Calu3 (cell line): Measurements from ENCODE around the gene ZNF689. TPM values are rescaled to one million over a fixed set of nuclear protein-coding genes. Genes with fewer than 3 reads are reported as not detected.

Source experiments
- BruUV-seq: library from RNA; stranded (reverse); fragments of 400-500 nt; replicated peaks from 2 replicates; lab custom pipeline; 2021; lab: Mats Ljungman, UMichigan
- CTCF ChIA-PET: fragments of 300-600 bp; sonication (Branson Sonifier 250); formaldehyde crosslinking; loops from one replicate; lab custom pipeline; 2022; ENCODE audit warnings: antibody characterized with exemption; lab: Charles Lee
- DNase-seq: peaks from one replicate; pipeline ENCODE4 v3.0.0; 2022
- H3K27ac Mint-ChIP-seq: one replicate; pipeline ENCODE4 v1.8.0; 2022; ENCODE audit warnings: mixed read lengths; ENCODE audit not compliant: unreplicated experiment
- H3K27me3 Mint-ChIP-seq: one replicate; pipeline ENCODE4 v1.8.0; 2022; ENCODE audit warnings: mixed read lengths; ENCODE audit not compliant: unreplicated experiment
- H3K36me3 Mint-ChIP-seq: one replicate; pipeline ENCODE4 v1.8.0; 2022; ENCODE audit warnings: mild to moderate bottlenecking, moderate library complexity, mixed read lengths; ENCODE audit not compliant: insufficient read depth, unreplicated experiment
- H3K4me1 Mint-ChIP-seq: one replicate; pipeline ENCODE4 v1.8.0; 2022; ENCODE audit warnings: mild to moderate bottlenecking, low read depth, mixed read lengths; ENCODE audit not compliant: unreplicated experiment
- H3K4me3 Mint-ChIP-seq: one replicate; pipeline ENCODE4 v1.8.0; 2022; ENCODE audit warnings: mild to moderate bottlenecking, low read depth, moderate library complexity, mixed read lengths; ENCODE audit not compliant: unreplicated experiment
- H3K9me3 Mint-ChIP-seq: one replicate; pipeline ENCODE4 v1.8.0; 2022; ENCODE audit warnings: low read depth, mixed read lengths; ENCODE audit not compliant: unreplicated experiment
- intact Hi-C: fragments of 100-400 bp; cut with micrococcal nuclease; formaldehyde crosslinking; loops from one replicate; pipeline ENCODE4 v1.10.0; 2022; ENCODE audit not compliant: unreplicated experiment
- total RNA-seq: library from RNA; stranded (reverse); gene quantifications from 2 replicates; pipeline ENCODE4 v1.2.3, GENCODE V29; 2022
- TF ChIP-seq, protein P1 (sequence below): fragments of 200-600 bp; IDR thresholded peaks from one replicate; pipeline ENCODE4 v1.8.0; 2022; ENCODE audit warnings: antibody characterized with exemption; ENCODE audit not compliant: unreplicated experiment

Gene ZNF689
- total RNA-seq, 1 experiment from 2014 or later, result 10.4 TPM

DNA sequence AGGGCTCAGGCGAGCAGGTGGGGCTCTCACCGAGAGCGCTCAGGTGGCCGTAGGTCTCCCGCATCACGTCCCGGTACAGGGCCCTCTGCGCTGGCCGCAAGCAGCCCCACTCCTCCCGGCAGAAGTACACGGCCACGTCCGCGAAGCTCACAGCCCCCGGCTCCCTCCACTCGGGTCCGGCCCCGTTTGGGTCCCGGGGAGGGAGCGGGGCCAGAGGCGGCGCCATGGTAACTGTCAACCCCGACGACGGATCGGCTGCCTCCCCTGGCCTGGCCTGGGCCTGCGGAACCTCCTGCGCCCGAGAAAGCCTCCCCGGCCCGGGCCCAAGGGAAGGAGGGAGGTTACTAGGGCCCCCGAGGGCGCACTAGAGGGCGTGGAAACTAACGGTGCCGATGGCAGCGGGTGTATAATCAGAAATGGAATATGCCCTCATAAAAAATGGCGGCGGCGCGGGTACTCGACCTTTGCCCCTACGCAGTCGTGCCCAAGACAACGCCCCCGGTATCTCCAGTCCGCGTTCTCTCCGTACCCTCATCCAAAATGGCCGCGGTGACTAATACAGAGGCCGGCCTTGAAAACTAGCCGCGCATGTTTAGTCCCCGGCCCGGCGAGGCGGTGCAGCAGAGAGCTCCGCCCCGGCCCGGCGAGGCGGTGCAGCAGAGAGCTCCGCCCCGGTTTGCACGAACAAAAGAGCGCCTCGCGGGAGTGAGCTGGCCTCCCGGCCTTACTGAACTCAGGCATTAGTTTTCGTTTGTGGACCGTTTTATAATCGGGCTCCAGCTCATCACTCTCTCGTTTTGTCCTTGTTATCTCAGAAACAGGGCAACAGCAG lies 52.0 kb downstream of the ZNF689 start, which contains the start of gene ZNF764:
Gene ZNF764 (minus strand): TSS at position 418 of the 832 bp plus-strand sequence. CDS start 192 bp downstream, at position 226.
- Mint-ChIP-seq H3K27me3 (no peaks in the 10 kb centered on the region), H3K4me1 (peaks cover 20% of the 10 kb centered on the region), H3K4me3 (peak within 1 kb of the TSS; percentile 90), H3K27ac (peak within 1 kb of the TSS; percentile 79), H3K36me3 (peaks cover 60% of the 10 kb centered on the region), H3K9me3 (no peaks in the 10 kb centered on the region)
- BruUV-seq, result no TSS peak
- peak; percentile 98 for DNase-seq
- CTCF ChIA-PET, result interaction anchor here (0.5 to 1.9 kb wide), 17 partner anchors 12 to 651 kb away, joined by 3 to 23 read pairs (median 3); partner anchors contain the start of genes DCTPP1, ZNF48, ZNF688 and ZNF689
- TF ChIP-seq, protein P1, sequence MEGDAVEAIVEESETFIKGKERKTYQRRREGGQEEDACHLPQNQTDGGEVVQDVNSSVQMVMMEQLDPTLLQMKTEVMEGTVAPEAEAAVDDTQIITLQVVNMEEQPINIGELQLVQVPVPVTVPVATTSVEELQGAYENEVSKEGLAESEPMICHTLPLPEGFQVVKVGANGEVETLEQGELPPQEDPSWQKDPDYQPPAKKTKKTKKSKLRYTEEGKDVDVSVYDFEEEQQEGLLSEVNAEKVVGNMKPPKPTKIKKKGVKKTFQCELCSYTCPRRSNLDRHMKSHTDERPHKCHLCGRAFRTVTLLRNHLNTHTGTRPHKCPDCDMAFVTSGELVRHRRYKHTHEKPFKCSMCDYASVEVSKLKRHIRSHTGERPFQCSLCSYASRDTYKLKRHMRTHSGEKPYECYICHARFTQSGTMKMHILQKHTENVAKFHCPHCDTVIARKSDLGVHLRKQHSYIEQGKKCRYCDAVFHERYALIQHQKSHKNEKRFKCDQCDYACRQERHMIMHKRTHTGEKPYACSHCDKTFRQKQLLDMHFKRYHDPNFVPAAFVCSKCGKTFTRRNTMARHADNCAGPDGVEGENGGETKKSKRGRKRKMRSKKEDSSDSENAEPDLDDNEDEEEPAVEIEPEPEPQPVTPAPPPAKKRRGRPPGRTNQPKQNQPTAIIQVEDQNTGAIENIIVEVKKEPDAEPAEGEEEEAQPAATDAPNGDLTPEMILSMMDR, result no peak
- intact Hi-C loops, result loop anchor here (1.0 kb wide), 1 partner anchor 13 kb away; the partner anchor contains the start of gene ZNF688

DNA sequence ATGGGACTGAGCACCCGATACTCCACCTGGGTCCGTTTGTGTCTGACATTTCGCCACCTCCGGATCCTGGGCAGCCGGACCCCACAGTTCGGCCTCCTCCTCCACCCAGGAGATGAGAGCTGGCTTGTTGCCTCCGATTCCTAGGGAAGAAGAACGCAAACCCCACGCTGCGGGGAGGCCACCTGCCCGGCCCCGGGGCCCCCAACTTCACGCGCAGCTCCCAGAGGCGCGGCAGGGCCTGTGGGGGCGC lies 52.6 kb downstream of the ZNF689 start:
- Mint-ChIP-seq H3K9me3 (no peaks in the 10 kb centered on the region), H3K4me3 (peak overlapping the region; percentile 90), H3K27ac (peak overlapping the region; percentile 79), H3K4me1 (peaks cover 20% of the 10 kb centered on the region), H3K36me3 (peaks cover 60% of the 10 kb centered on the region), H3K27me3 (no peaks in the 10 kb centered on the region)
- no peak for DNase-seq
- TSS peak; percentile 32 for BruUV-seq
- CTCF ChIA-PET, result interaction anchor here (0.9 to 1.9 kb wide), 7 partner anchors 11 to 128 kb away, joined by 3 to 23 read pairs (median 3); partner anchors contain the start of genes DCTPP1 and ZNF688
- TF ChIP-seq, protein P1, result no peak
- intact Hi-C loops, result no loop called here

DNA sequence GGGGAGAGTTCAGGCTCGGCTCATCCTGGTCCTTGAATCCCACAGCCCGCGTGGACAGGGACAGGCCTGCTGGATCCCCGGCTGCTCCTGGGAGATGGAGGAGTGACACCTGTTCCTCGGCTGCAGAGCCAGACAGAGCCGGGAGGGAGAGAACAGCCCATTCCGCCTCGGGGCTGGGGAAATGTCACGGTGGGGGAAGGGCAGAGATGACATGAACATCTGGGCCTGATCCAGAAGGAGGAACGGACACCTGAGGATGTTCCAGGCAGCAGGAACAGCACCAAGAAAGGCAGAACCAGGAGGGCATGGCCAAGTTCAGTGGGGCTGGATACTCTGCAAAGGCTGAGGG lies 54.1 kb downstream of the ZNF689 start:
- peaks cover 17% of the 10 kb centered on the region for H3K4me1 Mint-ChIP-seq
- H3K4me3 Mint-ChIP-seq, result peak overlapping the region; percentile 90
- CTCF ChIA-PET, result no interaction called here
- TF ChIP-seq, protein P1, result no peak
- no peak overlapping the region for H3K27ac Mint-ChIP-seq
- no peaks in the 10 kb centered on the region for H3K27me3 Mint-ChIP-seq
- DNase-seq, result no peak
- intact Hi-C loops, result no loop called here
- H3K36me3 Mint-ChIP-seq, result peaks cover 52% of the 10 kb centered on the region
- H3K9me3 Mint-ChIP-seq, result no peaks in the 10 kb centered on the region
- BruUV-seq, result no TSS peak

DNA sequence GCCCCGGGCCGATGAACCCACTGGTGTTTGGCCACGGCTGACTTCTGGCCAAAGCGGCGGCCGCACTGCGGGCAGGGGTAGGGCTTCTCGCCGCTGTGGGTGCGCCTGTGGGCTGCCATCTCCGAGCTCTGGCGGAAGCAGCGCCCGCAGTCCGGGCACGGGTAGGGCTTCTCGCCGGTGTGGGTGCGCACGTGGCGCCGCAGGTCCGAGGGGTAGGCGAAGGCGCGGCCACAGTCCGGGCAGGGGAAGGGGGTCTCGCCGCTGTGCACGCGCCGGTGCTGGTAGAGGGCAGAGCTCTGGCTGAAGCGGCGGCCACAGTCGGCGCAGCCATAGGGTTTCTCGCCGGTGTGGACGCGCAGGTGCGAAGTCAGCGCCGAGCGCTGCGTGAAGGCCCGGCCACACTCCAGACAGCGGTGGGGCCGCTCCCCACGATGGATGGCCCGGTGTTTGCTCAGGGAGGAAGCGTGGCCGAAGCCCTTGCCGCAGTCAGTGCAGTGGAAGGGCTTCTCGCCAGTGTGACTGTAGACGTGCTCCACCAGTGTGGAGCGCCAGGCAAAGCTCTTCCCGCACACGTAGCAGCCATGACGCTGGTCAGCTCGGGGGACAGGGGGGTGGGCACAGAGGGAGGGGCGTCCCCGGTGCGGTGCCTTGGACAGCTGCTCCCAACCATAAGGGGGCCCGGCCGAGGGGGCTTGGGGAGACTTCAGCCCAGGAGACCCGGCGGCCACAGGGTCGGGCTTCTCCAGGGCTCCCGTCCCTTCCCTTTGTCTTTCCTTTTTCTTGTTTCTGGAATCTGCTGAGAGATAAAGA lies 54.7 kb downstream of the ZNF689 start:
- no TSS peak for BruUV-seq
- H3K4me3 Mint-ChIP-seq, result peak overlapping the region; percentile 90
- no peak overlapping the region for H3K27ac Mint-ChIP-seq
- DNase-seq, result no peak
- TF ChIP-seq, protein P1, result no peak
- H3K9me3 Mint-ChIP-seq, result no peaks in the 10 kb centered on the region
- CTCF ChIA-PET, result no interaction called here
- peaks cover 13% of the 10 kb centered on the region for H3K4me1 Mint-ChIP-seq
- H3K36me3 Mint-ChIP-seq, result peaks cover 50% of the 10 kb centered on the region
- H3K27me3 Mint-ChIP-seq, result no peaks in the 10 kb centered on the region
- intact Hi-C loops, result no loop called here
